Lung (tissue), 12 donors: Measurements from ENCODE around the gene TMA16. TPM values are rescaled to one million over a fixed set of nuclear protein-coding genes. Genes with fewer than 3 reads are reported as not detected.

ENCODE experiments used
- ATAC-seq: fragments of 200-7000 bp; cut with Tn5 transposase; one replicate; pipeline ENCODE4 v1.9.1; 2020; ENCODE audit warnings: moderate number of reproducible peaks; ENCODE audit not compliant: insufficient read depth, low FRiP score
- DNase-seq, 3 donors: peaks; one replicate each; pipeline ENCODE4 v3.0.0-alpha.2; 2013 to 2017
- H3K27ac ChIP-seq, 2 donors: one replicate each; pipeline ENCODE4 v1.5.1; 2013; ENCODE audit warnings: mild to moderate bottlenecking in 2 of 2, moderate library complexity in 2 of 2, control low read depth in 1 of 2, inconsistent platforms in 1 of 2, low read depth in 1 of 2, low read length in 1 of 2
- H3K27me3 ChIP-seq, 3 donors: one replicate each; pipeline ENCODE4 v1.5.1; 2013; ENCODE audit warnings: low read length in 2 of 3; ENCODE audit not compliant: control insufficient read depth in 3 of 3, insufficient read depth in 3 of 3
- H3K36me3 ChIP-seq, 4 donors: one replicate each; pipeline ENCODE4 v1.5.1; 2013; ENCODE audit warnings: low read length in 4 of 4, mild to moderate bottlenecking in 1 of 4, moderate library complexity in 1 of 4; ENCODE audit not compliant: control insufficient read depth in 4 of 4, insufficient read depth in 4 of 4
- H3K4me1 ChIP-seq, 5 donors: one replicate each; pipeline ENCODE4 v1.5.1; 2013; ENCODE audit warnings: low read length in 5 of 5, mild to moderate bottlenecking in 2 of 5, moderate library complexity in 1 of 5; ENCODE audit not compliant: control insufficient read depth in 5 of 5, insufficient read depth in 5 of 5
- H3K4me3 ChIP-seq: one replicate; pipeline ENCODE4 v1.5.1; 2013; ENCODE audit warnings: mild to moderate bottlenecking, control low read depth, moderate library complexity
- H3K9ac ChIP-seq, 2 donors: one replicate each; pipeline ENCODE4 v1.5.1; 2013; ENCODE audit warnings: low read length in 2 of 2, control low read depth in 1 of 2; ENCODE audit not compliant: insufficient read depth in 1 of 2
- H3K9me3 ChIP-seq, 4 donors: one replicate each; pipeline ENCODE4 v1.5.1; 2013; ENCODE audit warnings: low read length in 3 of 4, mild to moderate bottlenecking in 1 of 4, moderate library complexity in 1 of 4; ENCODE audit not compliant: control insufficient read depth in 4 of 4, insufficient read depth in 3 of 4
- WGBS, 2 donors: extraction: QIAGEN DNeasy Blood & Tissue Kit; methylation state at CpG; one replicate each; pipeline ENCODE4 v1.1.7; 2013; 5-methylcytosine and 5-hydroxymethylcytosine counted together
- polyA plus RNA-seq, 2 donors: library from polyadenylated mRNA; stranded (reverse); fragments of 200-250 nt; gene quantifications; one replicate each; pipeline ENCODE4 v1.2.1, GENCODE V29; 2013
- total RNA-seq, 2 donors: library from RNA; depleted of rRNA in 1 of 2; stranded (reverse); fragments of >200 nt in 1 of 2; gene quantifications; one replicate each; pipeline ENCODE4 v1.2.1, GENCODE V29; 2014 to 2021
- TF ChIP-seq, protein P1 (sequence below): IDR thresholded peaks from 2 replicates; pipeline ENCODE4 v1.5.1; 2012; ENCODE audit warnings: mild to moderate bottlenecking; ENCODE audit errors: control extremely low read depth, extremely low read depth
- donor health status: control.
- donor health status: control.
- donor health status: Bipolar disorder and iron deficiency.
- donor health status: healthy.
- donor health status: DM: yes; HTN: yes; CAD: no.

Gene TMA16
- total and polyA plus RNA-seq, 4 donors: 15.7 to 23.8 (median 19.8) TPM

DNA sequence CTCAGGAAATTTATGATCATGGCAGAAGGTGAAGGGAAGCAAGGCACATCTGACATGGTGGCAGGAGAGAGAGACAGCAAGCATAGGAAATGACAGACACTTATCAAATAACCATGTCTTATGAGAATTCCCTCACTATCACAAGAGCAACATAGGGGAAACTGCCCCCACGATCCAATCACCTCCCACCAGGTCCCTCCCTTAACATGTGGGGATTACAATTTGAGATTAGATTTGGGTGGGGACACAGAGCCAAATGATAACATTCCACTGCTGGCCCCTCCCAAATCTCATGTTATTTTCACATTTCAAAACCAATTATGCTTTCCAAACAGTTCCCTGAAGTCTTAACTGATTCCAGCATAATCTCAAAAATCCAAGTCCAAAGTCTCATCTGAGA lies 8.2 kb upstream of the TMA16 start:
- no peak for DNase-seq
- ATAC-seq: no peak
- TF ChIP-seq, protein P1, sequence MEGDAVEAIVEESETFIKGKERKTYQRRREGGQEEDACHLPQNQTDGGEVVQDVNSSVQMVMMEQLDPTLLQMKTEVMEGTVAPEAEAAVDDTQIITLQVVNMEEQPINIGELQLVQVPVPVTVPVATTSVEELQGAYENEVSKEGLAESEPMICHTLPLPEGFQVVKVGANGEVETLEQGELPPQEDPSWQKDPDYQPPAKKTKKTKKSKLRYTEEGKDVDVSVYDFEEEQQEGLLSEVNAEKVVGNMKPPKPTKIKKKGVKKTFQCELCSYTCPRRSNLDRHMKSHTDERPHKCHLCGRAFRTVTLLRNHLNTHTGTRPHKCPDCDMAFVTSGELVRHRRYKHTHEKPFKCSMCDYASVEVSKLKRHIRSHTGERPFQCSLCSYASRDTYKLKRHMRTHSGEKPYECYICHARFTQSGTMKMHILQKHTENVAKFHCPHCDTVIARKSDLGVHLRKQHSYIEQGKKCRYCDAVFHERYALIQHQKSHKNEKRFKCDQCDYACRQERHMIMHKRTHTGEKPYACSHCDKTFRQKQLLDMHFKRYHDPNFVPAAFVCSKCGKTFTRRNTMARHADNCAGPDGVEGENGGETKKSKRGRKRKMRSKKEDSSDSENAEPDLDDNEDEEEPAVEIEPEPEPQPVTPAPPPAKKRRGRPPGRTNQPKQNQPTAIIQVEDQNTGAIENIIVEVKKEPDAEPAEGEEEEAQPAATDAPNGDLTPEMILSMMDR: no peak
- no peaks in the 10 kb centered on the region for H3K9me3 ChIP-seq
- H3K27me3 ChIP-seq: no peaks in the 10 kb centered on the region
- no peaks in the 10 kb centered on the region for H3K36me3 ChIP-seq
- no peak overlapping the region for H3K27ac ChIP-seq
- 58 to 75% methylated on average over 1 of the region's 1 CpG for WGBS, 2 donors
- no peak overlapping the region for H3K4me3 ChIP-seq
- no peak overlapping the region for H3K9ac ChIP-seq
- H3K4me1 ChIP-seq: no peaks in the 10 kb centered on the region

DNA sequence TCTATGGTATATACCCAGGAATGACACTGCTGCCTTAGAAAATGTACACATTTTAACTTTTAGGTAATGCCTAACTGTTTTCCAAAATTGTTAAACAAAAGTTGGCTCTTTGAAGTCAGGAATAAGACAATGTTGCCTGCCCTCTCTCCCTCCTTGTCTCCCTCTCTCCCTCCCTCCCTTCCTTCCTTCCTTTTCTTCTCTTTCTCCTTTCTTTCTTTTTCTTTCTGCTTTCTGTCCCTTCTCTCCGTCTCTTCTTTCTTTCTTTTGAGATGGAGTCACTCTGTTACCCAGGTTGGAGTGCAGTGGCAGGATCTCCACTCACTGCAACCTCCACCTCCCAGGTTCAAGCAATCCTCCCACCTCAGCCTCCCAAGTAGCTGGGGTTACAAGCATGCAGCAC lies 4.6 kb upstream of the TMA16 start:
- Histone ChIP-seq H3K9ac (no peak overlapping the region), H3K27me3 (no peaks in the 10 kb centered on the region), H3K9me3 (no peaks in the 10 kb centered on the region), H3K36me3 (no peaks in the 10 kb centered on the region), H3K4me3 (no peak overlapping the region), H3K27ac (no peak overlapping the region), H3K4me1 (no peaks in the 10 kb centered on the region)
- ATAC-seq (no peak), DNase-seq (no peak)
- WGBS, 2 donors: 59 to 84% methylated on average over 1 of the region's 1 CpG
- TF ChIP-seq, protein P1: no peak

- DNase-seq (peak in 1 of 3 donors; percentile 6), ATAC-seq (no peak)
- H3K9ac ChIP-seq: no peak overlapping the region
- H3K27me3 ChIP-seq: no peaks in the 10 kb centered on the region
- peaks cover 0 to 8% (median 0%) of the 10 kb centered on the region in 5 donors for H3K4me1 ChIP-seq
- 94% methylated on average over 6 of the region's 6 CpGs for WGBS, 2 donors
- no peak overlapping the region for H3K4me3 ChIP-seq
- no peaks in the 10 kb centered on the region for H3K9me3 ChIP-seq
- H3K36me3 ChIP-seq: no peaks in the 10 kb centered on the region
- TF ChIP-seq, protein P1: no peak
- no peak overlapping the region for H3K27ac ChIP-seq
Observed at GRCh38 chr4:163492951-163493504, 1.5 kb upstream of the TMA16 start.
